Activated naive CD4-positive, alpha-beta T cell treated with anti-CD3 and anti-CD28 coated beads, Interleukin-2, amount 50 U/mL, for 72 hours (primary cell): ENCODE results near the gene ICE2. TPM values are rescaled to one million over a fixed set of nuclear protein-coding genes. Genes with fewer than 3 reads are reported as not detected.

ENCODE experiments used
- ATAC-seq, 2 donors: fragments of 150-1000 bp; cut with Tn5 transposase; 2 replicates each; pipeline ENCODE4 v1.10.0; 2021; ENCODE audit warnings: mild to moderate bottlenecking in 2 of 2, moderate library complexity in 2 of 2
- DNase-seq, 2 donors: peaks; one replicate each; pipeline ENCODE4 v3.0.0; 2021 to 2022; ENCODE audit warnings: low spot score in 2 of 2
- H3K27ac Mint-ChIP-seq, 2 donors: one replicate each; pipeline ENCODE4 v1.8.0; 2022; ENCODE audit warnings: mild to moderate bottlenecking in 2 of 2, mixed read lengths in 2 of 2
- H3K36me3 Mint-ChIP-seq, 2 donors: one replicate each; pipeline ENCODE4 v1.8.0; 2022; ENCODE audit warnings: mixed read lengths in 2 of 2
- H3K9me3 Mint-ChIP-seq, 2 donors: one replicate each; pipeline ENCODE4 v1.8.0; 2022; ENCODE audit warnings: mixed read lengths in 2 of 2
- total RNA-seq, 2 donors: library from RNA; stranded (reverse); gene quantifications; one replicate each; pipeline ENCODE4 v1.2.3, GENCODE V29; 2022

Gene ICE2
- total RNA-seq, 2 donors from 2014 or later: 52.5 to 76.1 TPM

DNA sequence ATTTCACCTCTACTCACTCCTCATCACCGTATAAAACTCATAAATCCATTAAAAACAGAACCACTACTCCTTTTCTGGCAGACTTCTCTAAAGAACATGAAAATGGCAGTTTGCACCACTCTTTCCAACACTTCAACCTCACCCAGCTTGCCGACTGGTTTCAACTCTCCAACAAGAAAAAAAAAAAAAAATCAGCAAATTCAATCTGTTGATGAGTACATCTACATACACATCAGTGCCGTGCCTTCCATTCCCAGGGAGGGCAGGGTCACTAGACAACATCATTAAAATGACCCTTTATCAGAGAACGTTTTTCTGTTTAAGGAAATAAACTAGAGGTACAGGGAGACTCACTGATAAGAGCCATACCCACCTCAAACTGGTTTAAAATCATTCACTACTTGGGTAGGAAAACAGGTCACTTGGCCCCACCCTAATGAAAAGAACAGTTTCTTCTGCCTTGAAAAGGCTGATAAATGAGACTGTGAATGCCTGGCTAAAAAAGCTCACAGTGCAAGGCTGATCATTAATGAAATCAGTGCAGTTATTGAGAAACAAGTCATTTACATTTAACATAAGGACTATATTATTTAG lies 87.1 kb downstream of the ICE2 start:
- Mint-ChIP-seq H3K9me3 (no peaks in the 10 kb centered on the region), H3K27ac (no peak overlapping the region), H3K36me3 (peaks cover 0 to 18% of the 10 kb centered on the region in 2 donors)
- ATAC-seq: no peak
- no peak for DNase-seq

DNA sequence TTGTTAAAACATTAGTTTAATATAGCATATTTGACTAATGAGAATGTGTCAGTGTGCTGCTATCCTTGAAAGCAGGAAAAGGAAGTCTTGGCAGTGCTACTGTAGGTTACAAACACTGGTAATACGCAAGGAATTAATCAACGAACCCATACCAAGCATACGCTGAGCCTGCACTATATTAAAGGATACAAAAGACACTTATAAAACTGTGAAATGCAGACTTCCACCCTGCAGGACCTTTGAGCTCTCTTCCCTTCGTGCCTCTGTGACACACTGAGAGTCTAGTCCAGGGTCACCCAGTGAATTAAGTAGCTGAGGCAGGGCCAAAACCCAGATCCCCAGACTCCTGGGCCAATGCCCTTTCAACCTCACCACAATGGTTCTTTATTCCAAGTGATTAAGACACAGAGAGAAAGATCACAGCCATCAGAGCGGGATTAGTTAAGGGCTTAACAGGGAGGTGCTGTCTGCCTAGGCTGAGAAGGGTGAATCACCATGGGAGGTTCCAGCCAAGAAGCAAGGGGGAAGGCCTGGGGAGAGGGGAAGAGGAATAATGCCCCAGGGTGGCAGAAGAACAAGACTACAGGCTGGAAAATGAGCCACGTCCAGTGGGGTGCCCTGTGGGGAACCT lies 88.0 kb downstream of the ICE2 start:
- peak in 1 of 2 donors; percentile 17 for ATAC-seq
- Mint-ChIP-seq H3K9me3 (no peaks in the 10 kb centered on the region), H3K27ac (peak overlapping the region in 1 of 2 donors; percentile 25), H3K36me3 (peaks cover 0 to 13% of the 10 kb centered on the region in 2 donors)
- no peak for DNase-seq

DNA sequence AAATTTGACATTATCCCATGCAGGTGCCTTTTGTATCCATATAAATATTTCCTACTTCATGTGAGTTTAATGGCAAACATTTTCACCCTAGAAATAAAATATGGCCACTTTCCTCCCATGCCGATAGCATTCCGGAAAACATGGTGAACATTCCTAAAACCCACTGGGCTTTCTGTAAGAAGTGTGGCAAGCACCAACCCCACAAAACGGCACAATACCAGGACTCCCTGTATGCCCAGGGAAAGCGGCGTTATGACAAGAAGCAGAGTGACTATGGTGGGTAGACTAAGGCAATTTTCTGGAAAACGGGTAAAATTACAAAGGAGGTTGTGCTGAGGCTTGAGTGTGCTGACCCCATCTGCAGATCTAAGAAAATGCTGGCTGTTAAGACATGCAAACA lies 88.7 kb downstream of the ICE2 start:
- Mint-ChIP-seq H3K27ac (no peak overlapping the region), H3K36me3 (peaks cover 0 to 11% of the 10 kb centered on the region in 2 donors), H3K9me3 (no peaks in the 10 kb centered on the region)
- no peak for ATAC-seq
- no peak for DNase-seq

DNA sequence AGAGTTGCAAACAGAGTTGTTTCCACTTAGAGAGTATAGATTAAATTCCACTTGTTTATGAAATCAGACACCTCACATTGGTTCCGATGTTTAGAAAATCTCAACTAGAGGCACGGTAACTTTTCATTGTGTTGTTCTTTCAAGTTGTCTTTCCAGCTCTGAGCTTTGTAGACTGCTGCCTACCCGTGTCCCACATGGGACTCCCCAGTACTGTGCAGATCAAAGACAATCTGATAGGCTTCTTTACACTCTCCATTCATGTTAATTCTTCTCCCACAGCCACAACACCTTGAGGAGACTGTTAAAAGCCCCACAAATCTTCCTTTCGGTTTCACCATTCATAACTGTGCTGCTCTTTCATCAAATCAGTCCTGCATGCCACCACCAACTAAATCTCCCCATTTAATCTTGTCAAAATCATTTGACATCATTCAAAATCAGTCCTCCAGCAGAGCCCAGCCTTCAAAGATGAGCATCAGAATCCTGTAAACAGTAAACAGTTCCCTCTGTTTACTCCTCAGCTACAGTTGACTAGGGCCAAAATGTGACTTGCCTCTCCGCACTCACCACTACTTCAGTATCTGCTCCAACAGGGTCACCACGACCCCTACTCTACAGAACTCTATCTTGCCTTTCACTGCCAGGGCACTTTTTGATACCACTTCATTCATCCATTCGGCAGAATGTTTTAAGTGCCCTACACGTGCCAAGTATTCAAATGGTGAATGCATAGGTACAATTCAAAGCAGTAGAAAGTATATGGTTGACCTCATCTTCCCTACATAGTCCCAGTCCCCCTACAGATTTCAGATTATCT lies 89.5 kb downstream of the ICE2 start:
- H3K27ac Mint-ChIP-seq: peak overlapping the region; percentile 10 to 15
- H3K9me3 Mint-ChIP-seq: no peaks in the 10 kb centered on the region
- peaks cover 0 to 11% of the 10 kb centered on the region in 2 donors for H3K36me3 Mint-ChIP-seq
- ATAC-seq (peak; percentile 87 to 95), DNase-seq (peak in 1 of 2 donors; percentile 36)

DNA sequence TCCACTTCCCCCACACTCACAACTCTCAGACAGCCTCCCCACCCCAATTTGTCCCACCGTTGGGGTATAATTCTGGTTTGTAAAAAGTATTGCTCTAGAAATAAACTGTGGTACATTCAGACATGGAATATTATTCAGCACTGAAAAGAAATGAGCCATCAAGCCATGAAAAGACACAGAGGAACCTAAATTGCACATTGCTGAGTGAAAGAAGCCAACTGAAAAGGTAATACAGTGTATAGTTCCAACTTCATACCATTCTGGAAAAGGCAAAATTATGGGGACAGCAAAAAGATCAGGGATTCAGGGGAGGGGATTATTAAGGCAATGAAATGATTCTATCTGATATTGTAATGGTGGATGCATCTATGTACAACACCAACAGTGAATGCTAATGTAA lies 91.6 kb downstream of the ICE2 start:
- no peaks in the 10 kb centered on the region for H3K9me3 Mint-ChIP-seq
- H3K36me3 Mint-ChIP-seq: no peaks in the 10 kb centered on the region
- DNase-seq: no peak
- H3K27ac Mint-ChIP-seq: no peak overlapping the region
- no peak for ATAC-seq

DNA sequence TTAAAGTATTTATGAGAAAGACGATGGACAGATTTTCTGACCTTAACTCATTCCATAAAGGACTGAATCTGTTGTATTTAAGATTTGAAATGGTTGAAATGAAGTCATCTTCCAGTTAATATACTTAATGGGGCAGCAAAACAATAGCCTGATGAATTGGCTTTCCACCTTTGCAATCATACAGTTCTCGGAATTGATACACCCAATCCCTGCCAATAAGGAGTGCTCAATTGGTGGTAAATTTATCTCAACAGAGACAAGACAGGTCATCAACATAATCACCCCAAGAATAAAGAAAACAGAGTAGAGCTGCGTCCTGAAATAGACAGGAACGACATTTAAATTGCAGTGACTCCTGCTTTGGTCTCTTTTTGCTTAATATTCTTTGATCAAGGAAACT lies 92.3 kb downstream of the ICE2 start:
- no peak for DNase-seq
- ATAC-seq: no peak
- H3K27ac Mint-ChIP-seq: no peak overlapping the region
- H3K36me3 Mint-ChIP-seq: no peaks in the 10 kb centered on the region
- no peaks in the 10 kb centered on the region for H3K9me3 Mint-ChIP-seq

DNA sequence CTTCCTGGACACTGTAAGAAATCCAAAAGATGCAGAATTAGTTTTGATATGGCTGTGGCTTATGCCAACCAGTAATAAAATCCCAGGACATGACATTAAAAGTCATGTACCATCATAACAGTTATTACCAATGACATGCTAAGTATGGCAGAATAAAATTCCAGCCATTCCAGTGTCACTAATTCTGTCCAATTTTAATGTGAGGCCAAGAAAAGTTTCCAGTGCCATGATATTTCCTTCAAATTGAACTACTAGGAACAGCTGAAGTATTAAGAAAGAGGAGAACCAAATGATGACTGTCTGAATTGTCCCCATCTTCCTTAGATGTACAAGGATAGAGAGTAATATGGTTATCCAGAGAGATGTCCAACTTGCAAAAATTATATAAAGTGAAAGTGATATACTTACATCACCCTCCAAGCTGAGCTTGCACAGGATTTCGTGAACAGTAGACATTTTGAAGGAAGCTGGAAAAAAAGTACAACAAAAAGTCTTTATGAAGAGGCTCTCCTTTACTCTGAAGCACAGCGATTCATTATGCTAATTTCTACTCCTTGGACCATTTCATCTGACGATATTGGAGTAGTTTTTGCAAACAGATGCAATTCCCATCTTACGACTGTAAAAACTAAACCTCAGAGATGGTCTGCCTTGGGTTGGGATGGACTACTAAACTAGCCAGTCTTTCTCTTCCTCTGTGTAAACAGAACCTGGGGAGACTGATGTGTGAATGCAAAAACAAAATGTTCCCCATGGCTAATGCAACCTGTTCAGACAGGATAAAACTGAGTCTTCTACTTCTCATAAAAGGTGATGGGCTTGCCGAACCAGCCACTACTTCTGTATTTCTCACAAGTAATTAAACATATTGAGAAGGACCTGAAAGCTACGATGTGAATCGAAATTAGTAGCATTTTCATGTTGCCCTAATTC lies 93.1 kb downstream of the ICE2 start:
- Mint-ChIP-seq H3K27ac (no peak overlapping the region), H3K9me3 (no peaks in the 10 kb centered on the region), H3K36me3 (no peaks in the 10 kb centered on the region)
- no peak for DNase-seq
- no peak for ATAC-seq

DNA sequence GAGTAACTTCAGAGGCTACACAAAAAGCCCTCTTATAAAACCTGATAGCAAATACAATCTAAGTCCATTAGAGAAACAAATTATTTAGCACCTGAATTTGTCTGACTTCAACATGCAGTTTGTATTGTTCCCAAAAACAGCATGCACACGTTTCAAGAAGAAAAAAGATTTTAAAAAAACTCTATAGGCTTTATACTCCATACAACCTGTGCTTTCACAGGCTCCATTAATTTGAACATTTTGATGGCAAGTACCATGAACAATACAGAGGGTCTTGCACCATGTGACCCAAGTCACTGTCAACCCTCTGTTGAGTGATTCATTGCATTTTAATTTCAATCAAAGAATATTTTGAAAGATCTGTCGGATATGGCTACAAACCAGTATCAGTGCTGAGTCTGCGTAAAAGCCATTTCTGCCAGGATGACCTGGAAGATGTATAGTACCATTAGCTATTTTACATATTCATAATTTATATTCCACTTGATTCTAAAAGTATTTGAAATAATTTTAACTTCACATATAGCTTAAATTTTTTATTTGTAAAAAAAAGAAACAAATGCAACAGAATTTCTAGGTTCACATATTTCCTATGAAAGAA lies 94.3 kb downstream of the ICE2 start:
- no peak overlapping the region for H3K27ac Mint-ChIP-seq
- ATAC-seq (no peak), DNase-seq (no peak)
- H3K9me3 Mint-ChIP-seq: no peaks in the 10 kb centered on the region
- no peaks in the 10 kb centered on the region for H3K36me3 Mint-ChIP-seq

DNA sequence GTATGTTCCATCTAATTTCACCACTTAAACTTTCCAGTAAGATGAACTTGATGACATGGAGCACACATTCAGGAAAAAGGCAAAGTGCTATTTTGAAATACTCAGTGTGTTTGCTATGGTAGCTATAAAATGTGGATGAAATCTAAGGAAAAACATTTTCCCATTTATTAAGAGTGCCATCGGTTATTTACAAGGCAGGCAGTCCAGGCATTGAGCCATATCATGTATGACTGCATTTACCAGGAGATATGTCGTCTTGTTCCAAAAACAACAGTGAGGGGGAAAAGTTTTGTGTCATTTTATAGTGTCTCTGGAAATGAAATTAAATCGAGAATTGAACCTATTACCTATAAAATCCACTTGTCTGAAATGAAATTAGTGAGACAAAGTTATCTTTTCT lies 94.9 kb downstream of the ICE2 start:
- no peaks in the 10 kb centered on the region for H3K36me3 Mint-ChIP-seq
- H3K27ac Mint-ChIP-seq: no peak overlapping the region
- H3K9me3 Mint-ChIP-seq: no peaks in the 10 kb centered on the region
- DNase-seq (no peak), ATAC-seq (no peak)

DNA sequence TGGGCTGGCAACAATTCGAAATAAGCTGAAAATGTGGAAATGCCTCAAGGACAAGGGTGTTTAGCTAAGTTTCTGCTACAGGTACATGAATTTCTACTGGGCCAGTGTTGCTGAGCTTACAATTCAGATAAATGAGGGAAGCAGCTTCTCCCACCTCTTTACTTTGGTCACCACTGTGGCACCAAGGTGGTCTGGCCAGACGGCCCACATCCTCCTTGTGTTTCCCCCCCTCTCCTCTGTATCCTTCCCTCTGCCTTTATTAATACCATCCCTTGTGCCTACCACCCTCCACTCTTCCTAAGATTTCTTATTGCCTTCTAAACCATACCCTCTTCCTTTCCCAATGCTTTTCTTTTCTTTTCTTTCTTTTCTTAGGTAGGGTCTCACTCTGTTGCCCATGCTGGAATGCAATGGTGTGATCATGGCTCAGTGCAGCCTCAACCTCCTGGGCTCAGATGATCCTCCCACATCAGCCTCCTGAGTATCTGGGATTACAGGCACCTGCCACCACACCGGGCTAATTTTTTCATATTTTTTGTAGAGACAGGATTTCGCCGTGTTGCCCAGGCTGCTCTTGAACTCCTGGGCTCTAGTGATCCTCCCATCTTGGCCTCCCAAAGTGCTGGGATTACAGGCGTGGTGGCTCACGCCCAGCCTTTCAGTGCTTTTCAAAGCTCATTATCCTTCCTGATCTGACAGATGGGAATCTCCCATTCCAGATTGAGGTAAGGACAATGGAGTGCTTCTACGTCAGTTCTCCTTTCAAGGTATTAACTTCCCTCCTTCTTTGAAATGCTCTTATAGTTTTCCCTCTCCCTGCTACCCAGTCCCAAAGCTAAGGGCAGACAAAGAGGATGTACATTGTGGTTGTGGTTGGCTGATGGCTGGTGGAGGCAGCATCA lies 95.9 kb downstream of the ICE2 start:
- H3K36me3 Mint-ChIP-seq: no peaks in the 10 kb centered on the region
- ATAC-seq: no peak

DNA sequence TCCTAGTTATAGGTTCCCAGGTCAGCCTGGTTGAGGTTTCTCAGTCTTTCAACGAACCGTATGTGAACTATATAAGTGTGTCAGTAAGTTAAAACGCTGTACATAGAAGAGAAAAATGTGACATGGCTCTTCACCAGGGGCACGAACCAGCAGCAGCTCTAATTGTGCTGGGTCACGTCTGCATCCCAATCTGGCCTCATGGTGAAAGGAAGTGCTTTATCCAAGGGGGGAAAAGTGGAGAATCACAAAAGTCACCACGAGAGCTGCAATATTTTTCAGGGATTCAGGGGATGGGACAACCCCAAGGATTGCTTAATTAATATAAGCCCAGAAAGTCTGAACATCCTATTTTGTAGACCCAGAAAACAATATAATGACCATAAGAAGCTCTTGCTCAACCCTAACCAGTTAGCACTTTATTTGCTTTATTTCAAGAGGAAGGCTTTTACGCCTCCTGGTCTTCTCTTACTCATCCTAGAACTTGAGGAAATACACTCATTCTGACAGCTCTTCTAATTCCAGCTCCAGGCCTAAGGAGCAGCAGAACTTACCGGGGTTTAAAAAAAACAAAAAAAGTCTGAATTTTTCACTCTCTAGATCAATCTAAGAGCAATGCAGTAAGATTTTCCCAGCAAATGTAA lies 97.7 kb downstream of the ICE2 start:
- ATAC-seq: no peak
- no peak for DNase-seq
- H3K9me3 Mint-ChIP-seq: no peaks in the 10 kb centered on the region
- H3K27ac Mint-ChIP-seq: no peak overlapping the region
- no peaks in the 10 kb centered on the region for H3K36me3 Mint-ChIP-seq

More for the DNA sequence above, 95.9 kb downstream of the ICE2 start:
- DNase-seq: no peak
- H3K27ac Mint-ChIP-seq: no peak overlapping the region
- H3K9me3 Mint-ChIP-seq: no peaks in the 10 kb centered on the region

DNA sequence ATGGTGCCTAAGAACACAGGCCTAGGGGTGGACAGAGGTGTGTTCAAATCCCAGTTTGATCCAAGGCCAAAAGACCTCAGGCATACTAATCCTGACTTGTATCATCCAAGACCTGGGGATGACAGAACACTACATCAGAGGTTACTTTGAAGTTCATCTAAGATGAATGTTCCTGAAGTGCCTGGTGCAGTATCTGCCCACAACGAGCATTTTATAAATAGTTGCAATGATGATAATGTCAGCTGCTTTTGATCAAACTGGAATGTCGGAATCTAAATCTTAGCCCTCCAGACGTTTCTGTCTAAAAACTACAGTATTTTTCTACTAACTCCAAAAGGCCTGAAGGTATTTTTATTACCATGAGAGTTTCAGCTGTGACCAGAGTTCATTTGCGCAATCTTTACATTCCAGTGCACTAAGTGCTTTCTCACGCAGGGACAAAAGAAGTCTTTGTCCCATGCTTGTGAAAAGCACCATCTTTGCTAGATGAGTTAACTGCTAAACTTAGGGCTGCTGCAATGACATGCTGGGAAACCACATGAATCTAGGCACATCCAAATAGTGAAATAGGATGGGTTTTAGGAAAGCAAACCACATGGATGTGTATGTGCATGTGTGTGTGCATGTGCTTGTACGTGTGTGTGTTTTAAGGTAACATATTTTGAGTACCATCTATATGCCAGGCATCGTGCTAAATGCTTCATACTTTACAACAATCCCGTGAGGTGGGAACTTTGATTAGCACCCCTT lies 99.2 kb downstream of the ICE2 start:
- no peaks in the 10 kb centered on the region for H3K9me3 Mint-ChIP-seq
- no peak overlapping the region for H3K27ac Mint-ChIP-seq
- no peaks in the 10 kb centered on the region for H3K36me3 Mint-ChIP-seq
- DNase-seq: no peak
- no peak for ATAC-seq

DNA sequence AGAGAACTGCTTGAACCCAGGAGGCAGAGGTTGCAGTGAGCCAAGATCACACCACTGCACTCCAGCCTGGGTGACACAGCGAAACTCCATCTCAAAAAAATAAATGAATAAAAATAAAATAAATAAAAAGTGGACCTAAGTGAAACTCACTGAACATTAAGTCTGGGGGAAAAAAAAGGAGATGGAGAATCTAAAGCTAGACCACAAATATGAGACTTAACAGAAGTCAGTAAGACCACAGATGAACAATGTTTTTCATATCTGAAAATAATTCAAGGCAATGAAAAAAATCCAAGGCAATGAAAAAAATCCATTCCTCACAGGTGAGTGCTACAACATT lies 99.8 kb downstream of the ICE2 start:
- Mint-ChIP-seq H3K36me3 (peaks cover 0 to 2% of the 10 kb centered on the region in 2 donors), H3K27ac (no peak overlapping the region), H3K9me3 (no peaks in the 10 kb centered on the region)
- ATAC-seq (no peak), DNase-seq (no peak)

DNA sequence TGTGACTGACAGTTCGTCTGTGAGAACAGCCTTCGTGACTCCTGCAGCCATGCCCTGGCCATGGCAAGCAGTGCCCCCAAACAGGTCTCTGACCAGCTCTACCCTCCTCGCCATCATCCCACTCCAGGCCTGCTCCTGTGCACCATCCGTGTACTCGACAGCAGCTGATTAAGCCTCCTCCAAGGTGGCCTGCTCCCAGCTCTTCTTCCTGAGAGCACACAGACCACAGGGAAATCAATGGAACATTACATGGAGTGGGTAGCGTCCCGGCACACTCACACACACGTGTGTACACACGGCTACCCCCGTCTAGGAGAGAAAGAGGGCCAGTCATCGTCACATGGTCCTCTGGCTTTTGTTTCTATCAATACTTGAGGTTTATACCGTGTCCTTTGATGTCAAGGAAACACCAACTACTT lies 102.3 kb downstream of the ICE2 start:
- ATAC-seq (no peak), DNase-seq (no peak)
- Mint-ChIP-seq H3K27ac (no peak overlapping the region), H3K36me3 (peaks cover 0 to 5% of the 10 kb centered on the region in 2 donors), H3K9me3 (no peaks in the 10 kb centered on the region)

DNA sequence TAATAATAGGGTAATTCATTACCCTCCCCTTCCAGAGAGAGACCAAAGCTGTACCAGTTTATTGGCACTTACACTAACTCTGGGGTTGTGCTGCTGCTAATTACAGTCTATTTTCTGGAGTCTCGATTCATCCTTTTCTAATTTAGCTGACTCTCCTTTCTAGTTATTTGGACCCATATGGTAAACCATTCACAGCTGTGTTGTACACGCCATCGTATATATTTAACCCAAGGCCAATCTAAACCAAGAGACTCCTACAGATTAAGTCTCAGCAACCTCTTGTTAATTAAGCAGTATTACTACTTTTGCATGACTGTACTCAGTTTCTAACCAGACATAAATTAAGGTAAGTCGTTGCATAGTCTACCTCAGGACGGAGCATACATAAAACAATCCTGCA lies 103.6 kb downstream of the ICE2 start:
- Mint-ChIP-seq H3K36me3 (peaks cover 0 to 5% of the 10 kb centered on the region in 2 donors), H3K27ac (no peak overlapping the region), H3K9me3 (no peaks in the 10 kb centered on the region)
- DNase-seq (no peak), ATAC-seq (no peak)
